Measurements from ENCODE around the gene HPS3.

- TF ChIP-seq CTCF (IDR thresholded peaks at IDR 0.05): peak; percentile 73
- TF ChIP-seq GABPA (IDR thresholded peaks at IDR 0.05; ENCODE audit: low read depth): no peak
- TF ChIP-seq POLR2AphosphoS5 (IDR thresholded peaks at IDR 0.05; ENCODE audit: low read depth, low read length): no peak
- no peak for TF ChIP-seq SIN3A (IDR thresholded peaks at IDR 0.05; ENCODE audit: borderline replicate concordance, low read depth, low read length)
Measured at GRCh38 chr3:149120051-149120972, 9.1 kb upstream of the HPS3 start.

Measured in SK-N-SH (cell line).